Stimulated activated CD4-positive, alpha-beta T cell treated with anti-CD3 and anti-CD28 coated beads, Interleukin-1b, Interleukin-23, amount 100 ng/mL, for 48 hours (primary cell): ENCODE results near the gene SEMG2.
A peak's percentile ranks its signal among the peaks of the same experiment; 100 is the strongest.

Source experiments
- DNase-seq: peaks from one replicate; pipeline ENCODE4 v3.0.0-alpha.2; 2020

SEMG2 gene

DNA sequence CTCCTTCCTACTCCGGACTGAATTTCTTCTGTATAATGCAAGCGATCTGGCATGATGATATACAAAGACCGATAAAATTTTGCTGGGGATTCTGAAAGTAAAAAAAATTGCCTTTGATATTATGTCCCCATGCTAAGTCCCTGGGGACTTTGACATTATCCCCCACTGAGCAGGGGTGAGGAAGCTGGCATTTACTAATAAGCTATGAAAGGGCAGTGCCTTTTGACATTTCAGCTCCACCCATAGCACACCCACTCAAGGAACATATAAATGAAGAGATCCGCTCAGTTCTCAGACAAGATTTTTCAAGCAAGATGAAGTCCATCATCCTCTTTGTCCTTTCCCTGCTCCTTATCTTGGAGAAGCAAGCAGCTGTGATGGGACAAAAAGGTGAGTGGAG lies at the start of gene SEMG2:
Gene SEMG2 (plus strand): TSS at position 298 of the 400 bp plus-strand sequence. CDS start 17 bp downstream, at position 315.
- DNase-seq = no peak

DNA sequence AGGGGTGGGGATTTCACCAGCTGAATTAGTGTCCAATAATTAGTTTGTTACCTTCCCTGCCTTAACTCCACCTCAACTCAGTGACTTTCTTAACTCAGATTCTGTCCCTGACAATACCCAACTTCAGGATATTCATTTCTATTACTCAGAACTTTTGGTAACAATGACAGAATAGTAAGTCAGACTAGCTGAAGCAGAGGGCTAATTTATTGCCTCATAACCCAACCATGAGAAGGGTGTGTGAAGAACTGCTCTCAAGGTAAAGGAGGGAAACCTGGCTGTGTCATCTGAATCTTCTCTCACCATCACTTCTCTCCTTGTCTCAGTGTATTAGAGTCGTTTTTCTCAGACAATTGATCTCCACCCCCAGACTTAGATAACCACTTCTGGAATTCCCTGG lies 47.7 kb upstream of the SEMG2 start:
- DNase-seq = no peak

DNA sequence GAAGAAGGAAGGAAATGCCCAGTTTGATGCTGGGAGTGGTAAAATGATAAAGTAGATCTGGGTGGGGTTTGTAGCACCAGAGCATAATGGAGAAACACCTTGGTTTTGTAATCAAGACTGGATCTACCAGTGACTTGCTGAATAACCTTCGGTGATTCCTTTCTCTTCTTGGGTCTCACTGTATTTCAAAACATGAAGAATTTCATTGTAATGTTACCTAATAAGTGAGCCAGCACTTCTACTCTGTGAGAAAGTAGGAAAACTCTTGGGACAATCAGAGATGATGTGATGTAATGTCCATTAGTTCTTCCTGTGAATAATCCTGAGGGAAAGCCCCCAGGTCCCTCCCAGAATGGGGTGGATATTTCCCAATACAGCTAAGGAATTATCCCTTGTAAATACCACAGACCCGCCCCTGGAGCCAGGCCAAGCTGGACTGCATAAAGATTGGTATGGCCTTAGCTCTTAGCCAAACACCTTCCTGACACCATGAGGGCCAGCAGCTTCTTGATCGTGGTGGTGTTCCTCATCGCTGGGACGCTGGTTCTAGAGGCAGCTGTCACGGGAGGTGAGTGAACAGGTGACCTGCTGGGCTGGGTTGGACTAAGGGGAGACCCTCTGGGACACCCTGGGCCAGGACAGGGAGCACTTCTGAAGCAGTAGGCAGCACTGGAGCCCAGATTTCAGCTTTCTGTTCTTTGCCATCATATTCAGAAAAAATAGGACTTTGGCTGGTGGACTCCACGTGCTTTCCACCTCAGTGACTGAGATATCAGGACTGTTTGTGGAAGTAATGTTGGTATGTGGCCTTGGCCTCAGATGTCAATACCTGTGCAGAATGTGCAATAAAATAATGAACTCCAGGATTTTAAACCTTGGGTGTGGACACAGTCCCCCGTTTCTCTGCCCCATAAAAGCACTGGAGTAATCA lies 46.5 kb upstream of the SEMG2 start, which contains the start of gene PI3:
Gene PI3 (plus strand): TSS at position 469 of the 931 bp plus-strand sequence. CDS start 21 bp downstream, at position 490.
- DNase-seq = no peak

DNA sequence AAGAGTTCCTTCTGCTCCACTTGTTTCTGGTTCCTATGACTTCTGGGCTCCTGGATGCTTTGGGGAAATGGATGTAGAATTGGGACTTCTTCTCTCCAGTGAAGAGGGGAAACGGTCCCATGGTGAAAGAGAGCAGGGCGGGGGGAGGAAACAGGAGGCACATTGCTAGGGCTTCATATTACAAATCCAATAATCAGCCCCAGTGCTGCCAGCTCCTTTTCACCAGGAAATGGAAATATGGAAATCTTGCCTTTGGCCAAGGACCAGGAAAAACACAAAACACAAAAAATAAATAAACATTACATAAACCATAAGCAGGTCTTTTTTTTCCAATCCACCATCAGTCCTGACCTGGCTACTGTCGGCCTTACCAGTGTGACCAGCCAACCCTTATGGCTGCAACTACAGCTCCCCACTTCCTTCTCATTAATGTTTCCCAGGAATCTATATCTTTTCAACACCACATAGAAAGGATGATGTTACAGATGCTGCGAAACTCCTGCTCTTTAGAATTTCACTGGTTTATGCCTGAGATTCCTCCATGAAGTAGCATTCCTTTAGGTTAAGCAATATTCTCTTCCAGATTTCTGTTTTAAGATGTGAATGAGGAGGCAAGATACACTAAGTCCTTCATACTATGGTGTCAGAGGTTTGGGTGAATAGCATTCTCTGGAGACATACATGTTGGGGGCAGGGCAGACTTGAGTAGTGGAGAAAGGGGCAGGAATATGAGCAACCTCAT lies 44.5 kb upstream of the SEMG2 start:
- no peak for DNase-seq

GRCh38 chr20:45179166-45179565 lies 42.0 kb upstream of the SEMG2 start:
- DNase-seq = no peak

DNA sequence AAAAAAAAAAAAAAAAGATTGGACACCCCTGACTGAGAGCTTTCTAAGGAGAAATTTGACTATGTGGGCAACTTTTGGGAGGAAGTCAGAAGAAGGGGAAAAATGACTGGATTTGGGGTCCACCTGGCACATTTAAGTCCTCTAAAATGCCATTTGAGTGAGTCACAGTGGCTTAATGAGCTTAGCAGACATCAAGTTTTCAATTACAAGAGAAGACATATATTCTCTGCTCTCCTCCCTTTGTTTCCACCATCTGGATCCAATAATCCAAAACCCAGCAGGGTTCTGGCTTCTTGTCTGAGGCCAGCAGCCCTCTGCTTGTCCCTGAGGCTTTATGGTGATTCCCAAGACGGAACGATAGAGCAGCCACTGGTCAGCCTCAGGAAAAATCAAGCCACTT lies 39.5 kb upstream of the SEMG2 start:
- DNase-seq = no peak

GRCh38 chr20:45183084-45183483 lies 38.1 kb upstream of the SEMG2 start:
- no peak for DNase-seq

GRCh38 chr20:45187693-45188092 lies 33.5 kb upstream of the SEMG2 start:
- no peak for DNase-seq

DNA sequence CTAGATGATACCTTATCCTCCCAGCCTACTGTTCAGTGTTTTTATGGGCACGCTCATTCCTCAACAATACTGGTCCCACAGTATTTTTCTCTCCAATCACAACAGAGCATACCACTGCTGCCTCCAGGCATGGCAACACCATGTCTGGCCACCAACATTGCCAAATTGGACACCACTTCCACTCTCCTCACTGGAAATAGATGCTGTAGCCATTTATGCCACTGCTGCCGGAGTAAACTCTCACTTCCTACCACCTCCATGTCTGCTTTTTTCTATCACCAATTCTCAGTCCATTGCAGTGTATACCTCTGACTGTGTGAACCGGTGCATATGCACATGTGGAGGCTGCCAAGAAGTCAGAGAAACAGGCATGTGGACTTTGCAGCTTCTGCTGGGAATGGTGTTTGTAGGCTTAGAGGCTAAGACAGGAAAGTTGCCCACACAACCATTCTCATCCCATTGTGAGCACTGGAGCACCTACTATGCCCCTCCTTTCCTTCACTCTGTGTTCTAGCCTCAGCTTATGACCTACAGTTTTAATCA lies 32.0 kb upstream of the SEMG2 start:
- DNase-seq = no peak

DNA sequence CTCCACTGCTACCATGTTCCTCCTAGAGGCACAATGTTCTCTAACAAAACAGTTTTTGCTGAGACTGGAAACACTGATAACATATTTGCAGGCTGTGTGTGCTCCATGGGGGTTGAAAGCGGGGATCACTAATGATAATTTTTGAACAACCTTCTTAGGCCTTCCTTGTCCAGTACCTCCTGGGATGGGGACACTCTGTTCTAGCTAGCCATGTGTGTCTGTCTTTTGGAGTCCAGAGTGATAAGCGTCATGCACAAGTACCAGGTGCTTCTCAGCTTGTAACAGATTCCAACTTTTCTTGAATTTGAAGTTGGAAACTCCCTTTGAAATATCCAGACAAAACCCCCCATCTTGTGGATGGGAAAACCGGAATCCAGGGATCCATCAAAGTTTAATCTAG lies 31.3 kb upstream of the SEMG2 start:
- no peak for DNase-seq

DNA sequence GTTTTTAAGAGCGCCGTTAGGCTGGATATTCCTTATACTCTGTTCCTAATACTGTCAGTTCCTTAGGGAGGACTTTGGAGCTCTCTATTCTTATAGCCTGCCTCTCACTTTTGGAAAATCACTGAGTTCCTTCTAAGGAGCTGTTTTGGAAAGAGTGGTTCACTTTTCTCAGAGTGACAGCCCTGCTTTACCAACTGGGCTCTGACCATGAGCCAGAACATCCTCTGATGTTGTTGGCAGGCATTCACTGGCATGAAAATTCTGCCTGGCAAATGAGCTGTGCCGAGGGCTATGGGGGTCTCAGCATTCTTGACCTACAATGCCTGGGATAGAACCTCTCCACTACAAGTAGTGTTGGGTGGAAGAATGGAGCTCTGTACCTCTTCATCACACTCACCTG lies 29.2 kb upstream of the SEMG2 start:
- DNase-seq = no peak

DNA sequence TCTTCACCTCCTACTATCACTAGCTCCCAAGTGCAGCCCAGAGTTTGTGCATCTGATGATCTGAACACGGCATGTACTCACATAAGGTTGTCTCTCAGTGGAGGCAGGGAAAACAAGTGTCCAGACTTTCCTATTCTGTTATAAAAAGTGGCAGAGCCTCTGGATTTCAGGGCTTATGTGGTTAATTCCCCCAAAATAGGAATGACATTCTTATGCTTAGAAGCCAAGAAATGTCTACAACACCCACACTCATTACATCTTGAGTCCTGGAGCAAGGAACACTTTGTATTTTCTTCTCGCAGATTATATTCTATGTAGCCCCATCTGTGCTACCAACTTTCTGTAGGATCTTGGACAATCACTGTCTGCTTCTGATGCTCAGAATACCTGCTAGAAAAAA lies 27.8 kb upstream of the SEMG2 start:
- no peak for DNase-seq

- DNase-seq = no peak
Observed at GRCh38 chr20:45206725-45207124, 14.4 kb upstream of the SEMG2 start, which contains the start of gene SEMG1. SEMG1 (plus strand) TSS chr20:45207033; CDS start chr20:45207054, 21 bp downstream.

- DNase-seq = no peak
Observed at GRCh38 chr20:45209924-45210323, 11.2 kb upstream of the SEMG2 start.

- DNase-seq = no peak
Observed at GRCh38 chr20:45211569-45212474, 9.4 kb upstream of the SEMG2 start.

- DNase-seq = no peak
Observed at GRCh38 chr20:45212836-45213235, 8.3 kb upstream of the SEMG2 start.

DNA sequence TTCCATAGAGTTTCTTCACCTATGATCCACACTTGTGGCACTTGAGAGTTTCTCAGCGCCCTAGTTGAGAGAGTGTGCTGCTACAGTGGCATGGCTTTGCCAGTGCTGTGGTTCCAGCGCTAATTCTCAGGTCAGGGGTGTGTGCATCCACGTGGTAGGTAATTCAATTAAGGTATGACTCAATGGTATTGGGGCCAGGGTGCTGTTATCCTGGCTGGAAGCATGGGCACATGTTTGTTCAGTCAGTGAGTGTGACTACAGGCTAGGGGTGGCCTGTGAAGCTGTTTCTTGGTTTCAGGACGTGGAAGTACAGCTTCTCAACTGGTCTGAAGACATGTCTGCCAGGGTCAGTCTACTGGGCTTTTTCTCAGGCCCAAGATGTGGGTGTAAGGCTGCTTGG lies 3.0 kb upstream of the SEMG2 start:
- no peak for DNase-seq

DNA sequence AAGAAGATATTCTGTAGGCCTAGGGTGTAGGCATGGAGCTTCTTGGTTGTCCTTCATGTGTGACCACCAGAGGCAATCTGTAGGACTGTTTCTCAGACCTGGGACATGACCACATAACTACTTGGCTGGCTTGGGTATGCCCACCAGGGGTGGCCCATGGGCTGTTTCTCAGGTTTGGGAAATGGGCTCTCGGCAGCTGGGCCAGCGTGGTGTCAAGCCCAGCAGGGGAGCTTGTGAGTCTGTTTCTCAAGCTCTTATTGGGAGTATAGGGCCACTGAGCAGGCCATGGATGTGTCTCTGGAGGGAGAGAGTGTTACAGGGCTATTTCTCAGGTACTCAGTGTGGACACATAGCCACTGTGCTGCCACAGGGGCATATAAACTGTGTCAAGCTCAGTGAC lies 2.5 kb upstream of the SEMG2 start:
- no peak for DNase-seq

DNA sequence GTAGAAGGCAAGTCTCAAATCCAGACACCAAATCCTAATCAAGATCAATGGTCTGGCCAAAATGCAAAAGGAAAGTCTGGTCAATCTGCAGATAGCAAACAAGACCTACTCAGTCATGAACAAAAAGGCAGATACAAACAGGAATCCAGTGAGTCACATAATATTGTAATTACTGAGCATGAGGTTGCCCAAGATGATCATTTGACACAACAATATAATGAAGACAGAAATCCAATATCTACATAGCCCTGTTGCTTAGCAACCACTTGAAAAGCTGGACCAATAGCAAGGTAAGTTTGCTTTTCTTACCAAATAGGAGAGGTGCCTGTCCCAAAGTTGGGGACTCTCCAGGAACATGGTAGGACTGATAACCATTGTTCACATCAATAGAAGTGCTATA lies 2.0 kb downstream of the SEMG2 start:
- DNase-seq = no peak

DNA sequence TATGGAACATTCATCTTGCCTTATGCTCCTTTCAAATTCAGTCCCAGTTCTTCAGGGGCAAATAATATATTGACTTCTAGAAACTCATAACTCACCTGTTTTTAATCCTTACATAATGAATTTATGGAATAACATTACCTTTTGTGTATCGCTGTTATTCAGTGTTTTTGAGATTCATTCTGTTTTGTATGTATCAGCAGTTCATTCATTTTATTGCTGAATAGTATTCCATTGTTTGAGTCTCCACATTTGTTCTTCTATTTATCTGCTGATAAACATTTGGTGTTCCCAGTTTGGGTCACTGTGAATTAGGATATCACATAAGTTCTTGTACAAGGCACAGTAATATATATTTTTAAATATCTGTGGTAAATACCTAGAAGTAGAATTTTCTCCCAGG lies 5.1 kb downstream of the SEMG2 start:
- no peak for DNase-seq

DNA sequence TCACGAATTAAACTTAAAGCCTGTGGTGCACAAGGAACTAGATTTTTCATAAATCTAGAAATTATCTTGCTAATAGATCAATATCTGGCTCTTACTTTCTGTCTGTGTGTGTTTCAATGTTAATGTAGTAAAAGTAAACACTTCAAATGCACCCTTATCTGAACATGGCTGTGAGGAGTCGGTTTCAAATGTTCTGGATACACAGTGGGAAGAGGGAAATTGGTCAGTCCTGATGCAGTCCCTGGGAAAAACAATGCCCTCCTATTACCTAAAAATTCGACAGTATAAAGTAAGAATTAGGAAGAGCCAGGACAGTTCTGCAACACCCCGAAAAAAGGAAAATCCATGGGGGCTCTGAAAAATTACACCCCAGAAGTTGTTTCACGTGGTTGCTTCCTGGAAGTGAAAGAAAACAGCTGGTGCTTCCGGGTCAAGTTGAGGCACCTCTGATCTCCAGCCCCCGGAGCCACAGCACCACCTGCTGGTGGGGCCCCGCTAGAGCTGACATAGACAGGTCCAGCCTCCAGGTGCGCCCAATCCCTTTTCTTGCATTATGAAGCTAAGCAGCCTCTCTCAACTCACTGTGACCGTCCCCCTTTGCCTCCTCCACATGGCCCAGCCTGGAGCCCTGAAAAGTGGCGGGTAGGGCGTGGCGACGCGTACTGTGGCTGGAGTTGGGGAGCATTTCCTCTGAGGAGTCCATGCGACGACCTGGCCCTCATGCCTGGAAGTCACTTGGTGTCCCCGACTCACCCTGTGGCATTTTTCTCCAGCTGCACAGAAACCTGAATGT lies 8.3 kb downstream of the SEMG2 start:
- DNase-seq = peak; percentile 72

DNA sequence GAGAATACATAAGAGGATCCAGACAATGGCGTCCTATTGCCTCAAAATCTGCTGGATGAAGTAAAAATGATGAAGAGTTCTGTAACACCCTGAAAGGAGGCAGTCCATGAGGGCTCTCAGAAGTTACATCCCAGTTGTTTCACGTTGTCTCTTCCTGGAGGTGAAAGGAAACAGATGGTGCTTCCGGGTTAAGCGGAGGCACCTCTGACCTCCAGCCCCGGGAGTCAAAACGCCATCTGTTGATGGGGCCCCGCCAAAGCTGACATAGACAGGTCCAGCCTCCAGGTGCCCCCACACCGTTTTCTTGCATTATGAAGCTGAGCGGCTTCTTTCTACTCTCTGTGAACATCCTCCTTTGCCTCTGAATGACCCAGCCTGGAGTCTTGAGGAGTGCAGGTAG lies 9.5 kb downstream of the SEMG2 start:
- no peak for DNase-seq
